GM20431 (cell line): Measurements from ENCODE around the gene ACSBG1.

ENCODE experiments used
- in situ Hi-C: fragments of 300-500 bp; cut with MseI, MboI; formaldehyde crosslinking; loops from one replicate; pipeline ENCODE4 v1.15.0; 2020; ENCODE audit warnings: low sequenced_read_pairs; ENCODE audit not compliant: unreplicated experiment

ACSBG1 gene

DNA sequence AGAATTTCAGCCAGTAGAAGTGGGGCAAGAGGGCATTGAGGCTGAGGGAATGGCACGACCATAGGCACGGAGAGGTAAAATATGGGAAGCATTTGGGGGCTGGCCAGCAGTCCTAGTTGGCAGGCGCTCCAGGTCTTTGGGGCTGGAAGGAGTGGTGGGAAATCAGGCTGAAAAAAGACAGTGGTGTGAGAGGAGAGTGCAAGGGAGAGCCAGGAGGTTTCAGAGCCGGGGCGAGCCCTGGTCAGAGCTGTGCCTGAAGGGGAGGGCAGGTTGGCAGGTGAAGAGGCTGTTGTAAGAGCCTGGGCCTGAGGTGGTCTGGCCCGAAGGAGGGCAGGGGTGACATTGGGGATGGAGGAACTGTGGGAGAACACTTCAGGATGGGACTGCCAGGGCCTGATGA, 86.8 kb downstream of the ACSBG1 start:
- in situ Hi-C loops, result no loop called here

- in situ Hi-C loops, result no loop called here
Observed at GRCh38 chr15:78146425-78147154, 87.8 kb downstream of the ACSBG1 start.

DNA sequence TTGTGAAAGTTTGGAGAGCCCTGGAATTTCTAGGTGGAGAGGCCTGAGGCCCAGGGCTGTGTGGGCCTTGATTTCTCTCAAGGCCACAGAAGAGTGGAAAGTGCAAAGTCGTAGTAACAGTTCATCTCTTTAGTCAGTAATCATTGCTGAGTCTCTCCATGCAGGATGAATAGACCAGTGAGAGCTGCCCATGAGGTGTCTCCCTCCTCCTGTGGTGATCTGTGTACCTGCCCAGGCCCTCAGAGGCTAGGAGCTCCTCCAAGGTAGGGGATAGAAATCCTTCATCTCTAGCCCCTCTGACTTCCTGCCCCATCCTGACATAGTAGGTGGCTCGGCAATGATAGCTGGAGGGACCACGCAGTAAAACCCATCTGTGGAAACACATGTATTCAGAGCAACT, 92.0 kb downstream of the ACSBG1 start:
- in situ Hi-C loops, result no loop called here

DNA sequence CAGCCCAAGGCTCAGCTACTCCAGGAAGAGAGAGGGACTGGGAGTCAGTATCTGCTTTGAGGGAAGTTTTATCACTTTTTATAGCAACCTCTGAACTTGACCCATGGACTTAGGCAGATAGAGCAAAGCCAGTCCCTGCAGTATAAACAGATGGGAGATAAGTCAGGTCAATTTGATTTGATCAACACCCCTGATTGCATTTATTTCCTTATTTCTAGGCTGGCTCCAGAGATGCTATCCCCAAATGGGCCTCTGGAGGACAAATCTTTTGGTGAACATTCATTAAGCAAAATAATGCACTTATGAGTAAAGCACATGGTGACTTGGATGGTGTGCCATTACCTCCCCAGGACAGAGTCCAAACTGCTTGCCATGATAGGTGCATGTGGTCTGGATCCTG, 94.1 kb downstream of the ACSBG1 start:
- in situ Hi-C loops, result no loop called here

DNA sequence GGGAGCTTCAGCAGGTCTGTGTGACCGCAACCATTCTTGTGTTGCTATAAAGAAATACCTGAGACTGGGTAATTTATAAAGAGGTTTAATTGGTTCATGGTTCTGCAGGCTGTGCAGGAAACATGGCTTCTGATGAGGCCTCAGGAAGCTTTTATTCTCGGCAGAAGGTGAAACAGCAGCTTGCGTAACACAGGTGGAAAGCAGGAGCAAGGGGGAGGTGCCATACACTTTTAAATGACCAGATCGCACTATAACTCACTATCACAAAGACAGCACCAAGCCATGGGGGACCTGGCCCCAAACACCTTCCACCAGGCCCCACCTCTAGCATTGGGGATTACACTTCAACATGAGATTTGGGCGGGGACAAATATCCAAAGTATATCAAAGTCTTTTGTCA, 94.8 kb downstream of the ACSBG1 start:
- in situ Hi-C loops, result loop anchor here (10.0 kb wide), 1 partner anchor 55 kb away; no protein-coding TSS in a partner anchor

DNA sequence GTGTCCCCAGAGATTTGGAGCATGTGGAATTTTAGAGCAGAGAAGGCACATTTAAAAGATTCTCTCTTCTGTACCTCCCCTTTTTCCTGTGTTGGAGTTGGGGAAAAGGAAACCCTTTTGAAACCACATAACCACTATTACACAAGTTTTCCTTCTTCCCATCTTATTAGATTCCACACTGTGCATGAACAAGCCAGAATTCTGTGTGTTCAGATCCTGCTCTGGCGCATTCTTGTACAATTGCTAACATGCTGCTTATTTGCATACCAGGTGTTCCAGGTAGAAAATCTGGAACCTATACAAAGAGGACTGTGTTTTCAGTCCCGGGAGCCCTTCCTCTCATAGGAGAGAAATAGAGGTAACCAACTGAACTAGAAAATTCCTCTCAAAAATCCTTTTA, 100.6 kb downstream of the ACSBG1 start:
- in situ Hi-C loops, result loop anchor here (10.0 kb wide), 1 partner anchor 61 kb away; no protein-coding TSS in a partner anchor

GRCh38 chr15:78131295-78132061, 102.9 kb downstream of the ACSBG1 start, which contains the start of gene CIB2:
TSS of gene CIB2 (minus strand) at chr15:78131445. CDS start at chr15:78131215, 230 bp downstream.
- in situ Hi-C loops, result loop anchor here (10.0 kb wide), 1 partner anchor 63 kb away; no protein-coding TSS in a partner anchor

- in situ Hi-C loops, result loop anchor here (10.0 kb wide), 1 partner anchor 64 kb away; no protein-coding TSS in a partner anchor
Observed at GRCh38 chr15:78130466-78131294, 103.7 kb downstream of the ACSBG1 start.

DNA sequence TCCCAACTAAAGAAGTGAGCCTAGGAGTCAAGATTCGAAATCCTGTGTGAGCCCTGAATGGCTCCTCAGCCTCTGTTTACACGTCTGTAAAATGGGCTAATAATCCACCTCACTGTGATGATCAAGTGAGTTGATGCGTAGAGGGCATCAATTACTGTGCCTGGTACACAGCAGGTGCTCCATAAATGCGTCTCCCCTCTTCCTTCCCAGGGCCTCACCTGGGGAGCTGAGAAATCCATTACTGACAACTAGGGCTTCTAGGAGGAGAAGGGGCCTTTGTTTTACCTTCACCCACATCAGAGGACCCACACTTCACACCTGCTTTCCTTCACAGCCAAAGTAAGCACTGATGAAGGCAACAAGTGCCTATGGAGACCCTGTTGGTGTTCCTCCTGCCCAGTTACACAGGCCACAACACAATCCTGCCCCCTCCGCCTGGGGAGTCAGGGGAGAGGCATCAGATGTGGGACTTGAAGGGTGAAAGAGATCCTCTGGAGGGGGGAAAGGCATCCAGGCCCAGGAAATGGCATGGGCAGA, 104.5 kb downstream of the ACSBG1 start:
- in situ Hi-C loops, result loop anchor here (10.0 kb wide), 1 partner anchor 65 kb away; no protein-coding TSS in a partner anchor

DNA sequence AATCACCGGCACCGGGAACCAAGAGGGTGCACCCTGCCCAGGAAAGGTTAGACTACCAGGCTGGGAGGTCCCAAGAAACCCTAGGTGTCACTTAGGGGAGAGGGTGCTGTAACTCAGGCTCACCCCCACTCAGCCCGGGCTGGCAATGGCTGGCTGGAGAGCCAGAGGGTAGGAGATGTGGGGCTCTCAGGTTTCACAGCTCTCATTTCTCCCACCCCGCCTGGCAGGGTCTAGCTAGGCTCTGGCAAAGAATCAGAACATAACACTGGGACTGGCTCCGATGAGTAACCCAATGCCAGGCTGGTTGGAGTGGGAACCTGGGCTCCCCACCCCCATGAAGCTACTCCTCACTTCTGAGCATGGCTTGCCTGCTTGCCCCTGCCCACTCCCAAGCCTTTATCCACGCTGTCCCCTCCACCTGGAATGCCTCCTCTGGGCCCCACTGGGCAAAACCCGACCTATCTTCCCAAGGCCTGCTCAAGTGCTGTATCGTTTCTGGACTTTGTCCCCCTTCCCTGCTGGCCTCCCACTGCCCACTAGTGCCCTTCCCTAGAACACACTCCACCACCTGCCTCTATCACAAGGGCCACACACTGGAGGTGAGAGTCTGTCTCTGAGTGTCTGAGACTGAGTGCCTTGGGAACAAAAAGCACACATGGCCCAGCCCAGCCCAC, 105.2 kb downstream of the ACSBG1 start:
- in situ Hi-C loops, result no loop called here

DNA sequence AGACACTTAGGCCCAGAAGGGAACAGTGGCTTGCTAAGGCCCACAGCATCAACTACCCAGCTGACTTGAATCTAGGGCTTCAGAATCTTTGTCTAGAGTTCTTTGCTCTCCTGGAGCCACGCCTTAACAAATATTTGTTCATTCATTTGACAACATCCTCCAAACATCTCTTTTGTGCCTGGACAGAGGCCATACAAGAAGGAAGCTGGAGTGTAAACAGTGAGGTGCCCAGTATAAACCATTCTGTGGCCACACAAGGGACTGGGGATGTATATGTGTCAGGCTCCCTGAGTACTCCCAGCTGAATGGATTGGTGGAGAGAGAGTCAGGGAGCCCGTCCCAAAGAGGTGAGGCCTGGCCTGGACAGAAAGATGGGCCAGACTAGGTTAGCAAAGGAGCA, 106.5 kb downstream of the ACSBG1 start:
- in situ Hi-C loops, result no loop called here

DNA sequence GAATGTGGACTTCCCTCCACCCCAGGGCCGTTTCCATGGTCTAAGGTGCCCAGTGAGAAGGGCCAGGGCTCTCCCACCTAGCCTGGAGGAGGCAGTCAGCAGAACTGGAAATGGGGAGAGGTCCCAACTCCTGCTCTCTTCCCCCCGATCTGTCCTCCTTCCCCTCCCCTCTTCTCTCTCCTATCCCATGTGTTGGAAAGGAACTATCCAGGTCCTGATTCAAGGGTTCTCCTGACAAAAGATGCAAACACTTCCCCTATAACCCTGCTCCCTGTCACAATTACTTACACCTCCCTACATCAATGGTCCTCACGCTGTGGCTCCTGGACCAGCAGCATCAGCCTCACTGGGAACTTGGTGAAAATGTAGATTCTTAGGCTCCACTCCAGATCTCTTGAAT, 109.1 kb downstream of the ACSBG1 start:
- in situ Hi-C loops, result no loop called here

- in situ Hi-C loops, result no loop called here
Observed at GRCh38 chr15:78120523-78120922, 113.8 kb downstream of the ACSBG1 start.
